NOMO-1 treated with dmso at 0.1 percent for 144 hours (cell line): ENCODE data around the gene PAPSS2.

ENCODE experiments used
- DNase-seq: peaks from one replicate; lab custom pipeline; 2025; ENCODE audit not compliant: unreplicated experiment; lab: John Stamatoyannopoulos, UW

Gene PAPSS2

GRCh38 chr10:87669752-87670151 is 10.1 kb downstream of the PAPSS2 start:
- no peak for DNase-seq

- no peak for DNase-seq
These were observed 10.9 kb downstream of the PAPSS2 start for GRCh38 chr10:87670586-87670985.

GRCh38 chr10:87671139-87671815 is 11.6 kb downstream of the PAPSS2 start:
- DNase-seq = no peak

GRCh38 chr10:87672551-87672950 is 12.9 kb downstream of the PAPSS2 start:
- DNase-seq = no peak

- no peak for DNase-seq
These were observed 15.3 kb downstream of the PAPSS2 start for GRCh38 chr10:87674943-87675342.

GRCh38 chr10:87675396-87676376 is 16.0 kb downstream of the PAPSS2 start:
- no peak for DNase-seq

GRCh38 chr10:87677595-87677994 is 17.9 kb downstream of the PAPSS2 start:
- DNase-seq = no peak

GRCh38 chr10:87678302-87678701 is 18.6 kb downstream of the PAPSS2 start:
- DNase-seq = no peak

GRCh38 chr10:87683356-87683755 is 23.7 kb downstream of the PAPSS2 start:
- no peak for DNase-seq

- no peak for DNase-seq
These were observed 24.4 kb downstream of the PAPSS2 start for GRCh38 chr10:87684001-87684638.

GRCh38 chr10:87685832-87686574 is 26.3 kb downstream of the PAPSS2 start:
- DNase-seq = no peak

- no peak for DNase-seq
These were observed 31.9 kb downstream of the PAPSS2 start for GRCh38 chr10:87691506-87692070.

GRCh38 chr10:87692956-87693484 is 33.3 kb downstream of the PAPSS2 start:
- DNase-seq = no peak

- no peak for DNase-seq
These were observed 34.5 kb downstream of the PAPSS2 start for GRCh38 chr10:87694011-87694794.

- DNase-seq = no peak
These were observed 35.4 kb downstream of the PAPSS2 start for GRCh38 chr10:87695074-87695473.

GRCh38 chr10:87696922-87697745 is 37.5 kb downstream of the PAPSS2 start:
- DNase-seq = no peak

- no peak for DNase-seq
These were observed 40.5 kb downstream of the PAPSS2 start for GRCh38 chr10:87700031-87700796.
